Measurements from ENCODE around the gene C2orf74. TPM values are rescaled to one million over a fixed set of nuclear protein-coding genes. Genes with fewer than 3 reads are reported as not detected.
"Not testable (repeated sequence)": the region's sequence is repeated elsewhere in the genome, so short reads cannot be mapped to it uniquely, and the experiment has no call there.

C2orf74 gene
- total RNA-seq, 4 donors from 2014 or later, result 4.2 to 7.1 (median 6.7) TPM; not detected in 1

GRCh38 chr2:61151436-61151835 lies 10.6 kb upstream of the C2orf74 start:
- Histone ChIP-seq H3K27ac (no peak overlapping the region), H3K9me3 (no peaks in the 10 kb centered on the region), H3K4me3 (no peak overlapping the region), H3K27me3 (no peaks in the 10 kb centered on the region), H3K36me3 (peaks cover 0 to 4% (median 0%) of the 10 kb centered on the region in 4 donors), H3K4me1 (no peaks in the 10 kb centered on the region)
- 88 to 100% methylated on average over 1 of the region's 1 CpG for WGBS, 2 donors (ENCODE audit: low coverage in 1 of 2)
- no peak for TF ChIP-seq POLR2AphosphoS5 (IDR thresholded peaks at IDR 0.05)
- no peak for TF ChIP-seq EP300 (IDR thresholded peaks at IDR 0.05; ENCODE audit: low read depth)
- no peak for TF ChIP-seq CTCF (IDR thresholded peaks at IDR 0.05)
- no peak for TF ChIP-seq POLR2A (IDR thresholded peaks at IDR 0.05)
- in situ Hi-C loops (cut with MboI; ENCODE audit: low pct_ligation_motif_present in 1 of 4, low pct_unique_long_range_greater_than_20kb in 1 of 4, low sequenced_read_pairs in 3 of 4) (no loop called here), intact Hi-C loops (cut with DNase I; ENCODE audit: low total_unique reads) (no loop called here)
- DNase-seq, result no peak

GRCh38 chr2:61157371-61158003 lies 4.5 kb upstream of the C2orf74 start:
- no peaks in the 10 kb centered on the region for H3K4me1 ChIP-seq
- H3K9me3 ChIP-seq, result no peaks in the 10 kb centered on the region
- 81% methylated on average over 5 of the region's 5 CpGs; no CpG with 5 or more reads in 1 of the 2 donors for WGBS, 2 donors (ENCODE audit: low coverage in 1 of 2)
- in situ Hi-C loops (cut with MboI; ENCODE audit: low pct_ligation_motif_present in 1 of 4, low pct_unique_long_range_greater_than_20kb in 1 of 4, low sequenced_read_pairs in 3 of 4) (no loop called here), intact Hi-C loops (cut with DNase I; ENCODE audit: low total_unique reads) (no loop called here)
- no peak for DNase-seq
- no peaks in the 10 kb centered on the region for H3K36me3 ChIP-seq
- no peak for TF ChIP-seq POLR2A (IDR thresholded peaks at IDR 0.05)
- no peak overlapping the region for H3K4me3 ChIP-seq
- no peak overlapping the region for H3K27ac ChIP-seq
- H3K27me3 ChIP-seq, result no peaks in the 10 kb centered on the region

GRCh38 chr2:61158356-61158955 lies 3.5 kb upstream of the C2orf74 start:
- H3K36me3 ChIP-seq, result no peaks in the 10 kb centered on the region
- no peak overlapping the region for H3K4me3 ChIP-seq
- no peak overlapping the region for H3K27ac ChIP-seq
- no peaks in the 10 kb centered on the region for H3K27me3 ChIP-seq
- no peak for TF ChIP-seq CTCF (IDR thresholded peaks at IDR 0.05)
- no peak for TF ChIP-seq EP300 (IDR thresholded peaks at IDR 0.05; ENCODE audit: low read depth)
- no peak for TF ChIP-seq POLR2A (IDR thresholded peaks at IDR 0.05)
- TF ChIP-seq POLR2AphosphoS5 (IDR thresholded peaks at IDR 0.05), result no peak
- no peaks in the 10 kb centered on the region for H3K4me1 ChIP-seq
- 50 to 88% methylated on average over 2 to 3 of the region's 3 CpGs for WGBS, 2 donors (ENCODE audit: low coverage in 1 of 2)
- intact Hi-C loops (cut with DNase I; ENCODE audit: low total_unique reads) (no loop called here), in situ Hi-C loops (cut with MboI; ENCODE audit: low pct_ligation_motif_present in 1 of 4, low pct_unique_long_range_greater_than_20kb in 1 of 4, low sequenced_read_pairs in 3 of 4) (no loop called here)
- H3K9me3 ChIP-seq, result no peaks in the 10 kb centered on the region
- DNase-seq, result no peak

GRCh38 chr2:61162721-61163120 lies 733 bp downstream of the C2orf74 start:
- WGBS, 2 donors (ENCODE audit: low coverage in 1 of 2), result 68 to 77% methylated on average over 4 to 5 of the region's 5 CpGs
- Histone ChIP-seq H3K27ac (no peak overlapping the region), H3K27me3 (no peaks in the 10 kb centered on the region), H3K4me1 (no peaks in the 10 kb centered on the region), H3K4me3 (no peak overlapping the region), H3K36me3 (peaks cover 0 to 11% (median 3%) of the 10 kb centered on the region in 4 donors), H3K9me3 (no peaks in the 10 kb centered on the region)
- TF ChIP-seq POLR2A (IDR thresholded peaks at IDR 0.05), result no peak
- TF ChIP-seq EP300 (IDR thresholded peaks at IDR 0.05; ENCODE audit: low read depth), result no peak
- TF ChIP-seq POLR2AphosphoS5 (IDR thresholded peaks at IDR 0.05), result no peak
- TF ChIP-seq CTCF (IDR thresholded peaks at IDR 0.05), result no peak
- intact Hi-C loops (cut with DNase I; ENCODE audit: low total_unique reads) (no loop called here), in situ Hi-C loops (cut with MboI; ENCODE audit: low pct_ligation_motif_present in 1 of 4, low pct_unique_long_range_greater_than_20kb in 1 of 4, low sequenced_read_pairs in 3 of 4) (no loop called here)
- no peak for DNase-seq

GRCh38 chr2:61165082-61165481 lies 3.1 kb downstream of the C2orf74 start:
- DNase-seq; intact Hi-C loops (cut with DNase I; ENCODE audit: low total_unique reads); H3K27me3 ChIP-seq; H3K9me3 ChIP-seq; in situ Hi-C loops (cut with MboI; ENCODE audit: low pct_ligation_motif_present in 1 of 4, low pct_unique_long_range_greater_than_20kb in 1 of 4, low sequenced_read_pairs in 3 of 4); H3K27ac ChIP-seq; H3K4me3 ChIP-seq; H3K4me1 ChIP-seq: not testable (repeated sequence)
- peaks cover 0 to 11% (median 3%) of the 10 kb centered on the region in 4 donors for H3K36me3 ChIP-seq
- WGBS, 2 donors (ENCODE audit: low coverage in 1 of 2), result 92 to 100% methylated on average over 3 to 7 of the region's 7 CpGs

Measured in transverse colon (tissue), 4 donors.